Measurements from ENCODE around the gene BRMS1. TPM values are rescaled to one million over a fixed set of nuclear protein-coding genes. Genes with fewer than 3 reads are reported as not detected.

Gene BRMS1
- total RNA-seq, 1 experiment from 2014 or later, result 69.9 TPM

DNA sequence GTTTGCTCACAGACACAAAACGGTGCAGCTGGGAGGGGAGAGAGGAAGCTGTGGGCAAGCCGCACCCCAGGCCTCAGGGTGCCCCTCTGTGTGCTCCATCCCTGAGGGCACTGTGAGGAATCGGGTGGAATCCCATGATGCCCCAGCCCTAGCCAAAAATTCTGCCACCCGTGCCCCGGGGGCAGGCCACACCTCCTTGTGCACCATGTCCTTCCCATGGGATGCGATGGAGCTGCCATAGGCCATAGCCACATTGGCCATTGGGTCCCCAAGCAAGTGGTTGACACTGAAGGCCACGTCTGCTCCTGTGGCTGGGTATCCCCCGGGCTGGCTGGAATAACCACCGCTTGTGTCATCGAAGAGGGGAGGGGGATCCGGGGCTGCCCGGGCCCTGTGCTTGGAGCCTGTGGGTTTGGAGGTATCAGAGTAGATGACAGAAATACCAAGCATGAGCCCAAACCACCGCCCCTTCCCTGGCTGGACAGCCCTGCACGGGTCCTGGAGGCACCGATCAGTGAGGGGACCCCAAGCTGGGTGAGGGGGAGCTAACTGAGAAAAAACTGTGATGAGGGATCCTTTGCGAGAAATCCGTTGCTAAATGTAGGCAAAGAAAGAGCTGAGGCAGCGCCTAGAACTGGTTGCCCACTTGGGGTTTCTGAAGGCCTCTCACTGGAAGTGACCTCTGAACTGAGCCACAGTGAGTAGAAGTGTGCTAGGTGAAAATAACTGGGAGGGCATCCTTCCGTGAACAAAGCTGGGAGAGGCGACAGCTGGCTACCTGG lies 56.8 kb downstream of the BRMS1 start:
- DNase-seq (ENCODE audit: low read depth), result no peak

Small RNA genes within 50 kb of the gene (small RNA-seq; reads per million reads assigned to genes)
- gene RF00017, result not detected
- 0.16 reads per million for gene RNU1-84P

Other genes with a start within 250 kb of the BRMS1 start
- gene KLC2, start 87.4 kb downstream of the BRMS1 start, total RNA-seq (2014; rRNA removed; shearing (Covaris generic)), result 13.2 and 14.2 TPM in 2 replicates
- 210 and 249 TPM in 2 replicates for gene RAB1B, start 76.5 kb downstream of the BRMS1 start, total RNA-seq (2014; rRNA removed; shearing (Covaris generic))
- 1.5 and 2.6 TPM in 2 replicates for gene CNIH2, start 66.9 kb downstream of the BRMS1 start, total RNA-seq (2014; rRNA removed; shearing (Covaris generic))
- 114 and 127 TPM in 2 replicates for gene YIF1A, start 56.0 kb downstream of the BRMS1 start, total RNA-seq (2014; rRNA removed; shearing (Covaris generic))
- not detected in 2 replicates for gene TMEM151A, start 53.2 kb downstream of the BRMS1 start, total RNA-seq (2014; rRNA removed; shearing (Covaris generic))
- gene CD248, start 28.1 kb downstream of the BRMS1 start, total RNA-seq (2014; rRNA removed; shearing (Covaris generic)), result not detected in 2 replicates
- 44.2 and 47.5 TPM in 2 replicates for gene RIN1, start 8.7 kb downstream of the BRMS1 start, total RNA-seq (2014; rRNA removed; shearing (Covaris generic))
- gene B4GAT1, start 2.5 kb upstream of the BRMS1 start, total RNA-seq (2014; rRNA removed; shearing (Covaris generic)), result 27.0 and 34.4 TPM in 2 replicates
- 0.37 and 0.68 TPM in 2 replicates for gene SLC29A2, start 26.7 kb upstream of the BRMS1 start, total RNA-seq (2014; rRNA removed; shearing (Covaris generic))
- gene NPAS4, start 75.9 kb upstream of the BRMS1 start, total RNA-seq (2014; rRNA removed; shearing (Covaris generic)), result not detected in 2 replicates
- 84.2 and 120 TPM in 2 replicates for gene MRPL11, start 93.7 kb upstream of the BRMS1 start, total RNA-seq (2014; rRNA removed; shearing (Covaris generic))
- gene PELI3, start 121.8 kb upstream of the BRMS1 start, total RNA-seq (2014; rRNA removed; shearing (Covaris generic)), result 9.7 and 9.8 TPM in 2 replicates
- 65.2 and 83.9 TPM in 2 replicates for gene DPP3, start 135.3 kb upstream of the BRMS1 start, total RNA-seq (2014; rRNA removed; shearing (Covaris generic))
- 2.0 and 10.4 TPM in 2 replicates for gene BBS1, start 165.5 kb upstream of the BRMS1 start, total RNA-seq (2014; rRNA removed; shearing (Covaris generic))
- gene ZDHHC24, start 200.9 kb upstream of the BRMS1 start, total RNA-seq (2014; rRNA removed; shearing (Covaris generic)), result 18.3 and 21.5 TPM in 2 replicates
- not detected in 2 replicates for gene ACTN3, start 201.8 kb upstream of the BRMS1 start, total RNA-seq (2014; rRNA removed; shearing (Covaris generic))
- gene CTSF, start 223.5 kb upstream of the BRMS1 start, total RNA-seq (2014; rRNA removed; shearing (Covaris generic)), result 7.2 and 8.2 TPM in 2 replicates
- 0.03 TPM in 1 of 2 replicates, not detected in the other for gene CCDC87, start 248.0 kb upstream of the BRMS1 start, total RNA-seq (2014; rRNA removed; shearing (Covaris generic))
- 12.6 and 13.2 TPM in 2 replicates for gene CCS, start 248.1 kb upstream of the BRMS1 start, total RNA-seq (2014; rRNA removed; shearing (Covaris generic))

All from HT1080 (cell line).